Testis (tissue), 2 donors: Measurements from ENCODE around the gene MET.

Experiments used
- POLR2A ChIP-seq: fragments of 450-650 bp; IDR thresholded peaks from one replicate; pipeline ENCODE4 v1.6.1; 2017; ENCODE audit warnings: antibody characterized with exemption, mild to moderate bottlenecking, moderate library complexity
- TF ChIP-seq, protein P1 (sequence below), 3 experiments: fragments of 450-650 bp in 2 of 3; fragments of 200-600 bp in 1 of 3; sonication (generic) in 1 of 3; IDR thresholded peaks; one replicate each; pipeline ENCODE4 v1.5.1; 2016 to 2019; ENCODE audit warnings: antibody characterized with exemption in 3 of 3, mild to moderate bottlenecking in 2 of 3, moderate library complexity in 1 of 3

DNA sequence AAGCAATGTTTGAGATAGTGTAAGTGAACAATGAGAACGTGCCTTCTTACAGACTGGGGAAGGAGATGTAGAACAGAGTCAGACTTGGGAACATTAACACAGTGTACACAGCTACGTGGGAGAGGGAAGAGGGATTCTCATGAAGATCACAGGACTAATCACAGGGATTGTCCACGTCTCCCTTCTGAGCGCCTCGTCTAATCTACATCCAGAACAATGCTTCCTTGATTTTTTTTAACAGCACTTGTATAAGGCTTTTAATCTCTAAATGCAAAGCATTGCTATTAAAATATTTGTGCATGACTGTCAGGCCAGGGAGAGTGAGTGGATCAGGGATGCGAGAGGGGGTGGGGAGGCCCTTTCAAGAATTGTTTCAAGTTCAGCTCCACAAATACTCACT lies 62.7 kb downstream of the MET start:
- TF ChIP-seq, protein P1, sequence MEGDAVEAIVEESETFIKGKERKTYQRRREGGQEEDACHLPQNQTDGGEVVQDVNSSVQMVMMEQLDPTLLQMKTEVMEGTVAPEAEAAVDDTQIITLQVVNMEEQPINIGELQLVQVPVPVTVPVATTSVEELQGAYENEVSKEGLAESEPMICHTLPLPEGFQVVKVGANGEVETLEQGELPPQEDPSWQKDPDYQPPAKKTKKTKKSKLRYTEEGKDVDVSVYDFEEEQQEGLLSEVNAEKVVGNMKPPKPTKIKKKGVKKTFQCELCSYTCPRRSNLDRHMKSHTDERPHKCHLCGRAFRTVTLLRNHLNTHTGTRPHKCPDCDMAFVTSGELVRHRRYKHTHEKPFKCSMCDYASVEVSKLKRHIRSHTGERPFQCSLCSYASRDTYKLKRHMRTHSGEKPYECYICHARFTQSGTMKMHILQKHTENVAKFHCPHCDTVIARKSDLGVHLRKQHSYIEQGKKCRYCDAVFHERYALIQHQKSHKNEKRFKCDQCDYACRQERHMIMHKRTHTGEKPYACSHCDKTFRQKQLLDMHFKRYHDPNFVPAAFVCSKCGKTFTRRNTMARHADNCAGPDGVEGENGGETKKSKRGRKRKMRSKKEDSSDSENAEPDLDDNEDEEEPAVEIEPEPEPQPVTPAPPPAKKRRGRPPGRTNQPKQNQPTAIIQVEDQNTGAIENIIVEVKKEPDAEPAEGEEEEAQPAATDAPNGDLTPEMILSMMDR (IDR thresholded peaks at IDR 0.05), result no peak
- TF ChIP-seq POLR2A, result no peak
